ENCODE results near the gene EPN3. TPM values are rescaled to one million over a fixed set of nuclear protein-coding genes. Genes with fewer than 3 reads are reported as not detected.

The EPN3 gene
- total RNA-seq, 1 experiment from 2014 or later, result 17.8 TPM

DNA sequence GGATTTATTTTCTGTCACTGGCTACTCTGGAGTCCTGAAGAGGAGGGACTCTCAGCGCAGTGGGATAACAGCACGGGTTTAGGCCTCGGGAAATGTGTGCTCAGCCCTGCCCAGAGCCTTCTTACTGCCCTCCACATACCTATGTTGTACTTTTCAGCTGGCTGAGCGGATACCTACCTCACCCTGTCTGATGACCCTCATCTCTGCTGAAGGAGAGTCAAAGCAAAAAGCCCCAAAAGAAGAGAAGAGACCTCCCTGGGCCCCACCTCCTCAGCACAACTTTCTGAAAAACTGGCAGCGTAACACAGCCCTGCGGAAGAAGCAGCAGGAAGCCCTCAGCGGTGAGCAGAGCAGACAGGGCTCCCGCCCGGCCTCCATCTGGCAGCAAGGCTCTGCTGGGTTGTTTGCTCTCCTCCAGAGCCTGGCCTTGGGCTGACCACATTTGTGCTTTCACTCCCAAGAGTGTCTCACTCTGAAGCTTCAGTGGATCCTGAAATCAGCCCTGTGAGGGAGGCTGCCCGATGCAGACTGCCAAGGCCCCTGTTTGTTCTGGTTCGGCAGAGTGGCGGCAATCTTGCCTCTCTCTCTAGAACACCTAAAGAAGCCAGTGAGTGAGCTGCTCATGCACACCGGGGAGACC is 14.0 kb upstream of the EPN3 start:
- H3K4me1 ChIP-seq (ENCODE audit: control insufficient read depth in 1 of 2, insufficient read depth in 2 of 2, low read length in 2 of 2), result peaks cover 0 to 6% of the 10 kb centered on the region in 2 experiments; a peak in 1 of 4 replicates
- H4K20me1 ChIP-seq (ENCODE audit: insufficient read depth), result no peaks in the 10 kb centered on the region
- CTCF ChIA-PET, result no interaction called here
- ATAC-seq, result peak; percentile 26; the same call in 1 of the 2 replicates
- no peak overlapping the region for H3K4me3 ChIP-seq (replicated peaks in 1 of 2; ENCODE audit: low read depth in 1 of 2, low read length in 2 of 2)
- H3K27ac ChIP-seq (ENCODE audit: low read depth, low read length), result no peak overlapping the region
- H3K9ac ChIP-seq (ENCODE audit: low read length), result no peak overlapping the region
- H3K79me2 ChIP-seq (ENCODE audit: insufficient read depth, low read length), result no peaks in the 10 kb centered on the region
- H2AFZ ChIP-seq (ENCODE audit: low read depth, low read length, poor library complexity, severe bottlenecking), result peak overlapping the region; percentile 41
- no peaks in the 10 kb centered on the region for H3K9me3 ChIP-seq (ENCODE audit: control insufficient read depth in 1 of 2, insufficient read depth in 1 of 2, low read depth in 1 of 2, low read length in 2 of 2)
- no peaks in the 10 kb centered on the region for H3K9me2 ChIP-seq (ENCODE audit: insufficient read depth)
- H3K36me3 ChIP-seq (ENCODE audit: control insufficient read depth in 1 of 2, insufficient read depth in 2 of 2, low read length in 2 of 2), result no peaks in the 10 kb centered on the region
- no TSS peak for BruUV-seq (replicated peaks)
- POLR2A ChIA-PET, result no interaction called here
- RAD21 ChIA-PET (ENCODE audit: low non-redundant PET in 1 of 2, low total read pairs in 2 of 2, uncharacterized antibody in 2 of 2, unreplicated experiment in 2 of 2), result no interaction called here
- intact Hi-C loops (cut with micrococcal nuclease), result no loop called here
- no peak overlapping the region for H3K4me2 ChIP-seq (ENCODE audit: low read length)
- TF ChIP-seq CBX3 (IDR thresholded peaks at IDR 0.05; ENCODE audit: low read depth), result no peak
- no peak for TF ChIP-seq CTCF (IDR thresholded peaks at IDR 0.05 in 2 of 3, conservative IDR thresholded peaks at IDR 0.05 in 1 of 3; ENCODE audit: borderline replicate concordance in 1 of 3, insufficient read depth in 1 of 3, low read depth in 2 of 3, low read length in 2 of 3)
- TF ChIP-seq SP1 (IDR thresholded peaks at IDR 0.05; ENCODE audit: low read depth), result no peak
- TF ChIP-seq, protein P1, sequence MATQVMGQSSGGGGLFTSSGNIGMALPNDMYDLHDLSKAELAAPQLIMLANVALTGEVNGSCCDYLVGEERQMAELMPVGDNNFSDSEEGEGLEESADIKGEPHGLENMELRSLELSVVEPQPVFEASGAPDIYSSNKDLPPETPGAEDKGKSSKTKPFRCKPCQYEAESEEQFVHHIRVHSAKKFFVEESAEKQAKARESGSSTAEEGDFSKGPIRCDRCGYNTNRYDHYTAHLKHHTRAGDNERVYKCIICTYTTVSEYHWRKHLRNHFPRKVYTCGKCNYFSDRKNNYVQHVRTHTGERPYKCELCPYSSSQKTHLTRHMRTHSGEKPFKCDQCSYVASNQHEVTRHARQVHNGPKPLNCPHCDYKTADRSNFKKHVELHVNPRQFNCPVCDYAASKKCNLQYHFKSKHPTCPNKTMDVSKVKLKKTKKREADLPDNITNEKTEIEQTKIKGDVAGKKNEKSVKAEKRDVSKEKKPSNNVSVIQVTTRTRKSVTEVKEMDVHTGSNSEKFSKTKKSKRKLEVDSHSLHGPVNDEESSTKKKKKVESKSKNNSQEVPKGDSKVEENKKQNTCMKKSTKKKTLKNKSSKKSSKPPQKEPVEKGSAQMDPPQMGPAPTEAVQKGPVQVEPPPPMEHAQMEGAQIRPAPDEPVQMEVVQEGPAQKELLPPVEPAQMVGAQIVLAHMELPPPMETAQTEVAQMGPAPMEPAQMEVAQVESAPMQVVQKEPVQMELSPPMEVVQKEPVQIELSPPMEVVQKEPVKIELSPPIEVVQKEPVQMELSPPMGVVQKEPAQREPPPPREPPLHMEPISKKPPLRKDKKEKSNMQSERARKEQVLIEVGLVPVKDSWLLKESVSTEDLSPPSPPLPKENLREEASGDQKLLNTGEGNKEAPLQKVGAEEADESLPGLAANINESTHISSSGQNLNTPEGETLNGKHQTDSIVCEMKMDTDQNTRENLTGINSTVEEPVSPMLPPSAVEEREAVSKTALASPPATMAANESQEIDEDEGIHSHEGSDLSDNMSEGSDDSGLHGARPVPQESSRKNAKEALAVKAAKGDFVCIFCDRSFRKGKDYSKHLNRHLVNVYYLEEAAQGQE (IDR thresholded peaks at IDR 0.05; ENCODE audit: low read depth), result no peak
- no peak for TF ChIP-seq YY1 (IDR thresholded peaks at IDR 0.05; ENCODE audit: extremely low read depth, insufficient replicate concordance, low read depth, low read length)
- H3K27me3 ChIP-seq (ENCODE audit: insufficient read depth, low read length), result no peaks in the 10 kb centered on the region
- DNase-seq (ENCODE audit: low read depth, low spot score), result no peak
